Dermis microvascular lymphatic vessel endothelial cell (primary cell): Measurements from ENCODE around the gene CMKLR1. TPM values are rescaled to one million over a fixed set of nuclear protein-coding genes. Genes with fewer than 3 reads are reported as not detected.

Experiments
- DNase-seq, 2 donors: peaks; one replicate each; pipeline versions ENCODE4 v3.0.0 to v3.0.0-alpha.2; 2010; ENCODE audit warnings: low read depth in 2 of 2
- total RNA-seq: library from RNA; depleted of rRNA; stranded (reverse); fragments of >200 nt; gene quantifications from 2 replicates; pipeline ENCODE4 v1.2.1, GENCODE V29; 2014

CMKLR1 gene
- total RNA-seq, 1 donor from 2014 or later: 0.13 TPM

DNA sequence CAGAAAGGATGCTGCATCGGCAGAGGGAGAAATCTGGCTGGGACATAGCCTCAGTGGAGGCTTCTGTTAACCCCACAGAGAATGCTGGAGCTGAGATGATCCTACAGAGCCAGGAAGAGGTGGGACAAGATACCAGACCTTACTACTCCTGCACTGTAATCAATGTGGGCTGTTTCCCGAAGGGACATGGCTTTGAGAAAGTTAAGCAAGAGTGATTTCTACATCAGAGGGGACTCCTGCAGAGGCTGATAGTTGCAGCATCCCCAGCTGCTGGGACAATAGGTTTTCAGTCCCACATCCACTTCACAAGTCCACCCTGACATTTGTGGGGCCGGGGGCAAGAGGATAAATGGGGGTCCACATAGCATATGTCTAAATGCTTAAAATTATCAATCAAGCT, 22.5 kb upstream of the CMKLR1 start:
- DNase-seq: no peak

DNA sequence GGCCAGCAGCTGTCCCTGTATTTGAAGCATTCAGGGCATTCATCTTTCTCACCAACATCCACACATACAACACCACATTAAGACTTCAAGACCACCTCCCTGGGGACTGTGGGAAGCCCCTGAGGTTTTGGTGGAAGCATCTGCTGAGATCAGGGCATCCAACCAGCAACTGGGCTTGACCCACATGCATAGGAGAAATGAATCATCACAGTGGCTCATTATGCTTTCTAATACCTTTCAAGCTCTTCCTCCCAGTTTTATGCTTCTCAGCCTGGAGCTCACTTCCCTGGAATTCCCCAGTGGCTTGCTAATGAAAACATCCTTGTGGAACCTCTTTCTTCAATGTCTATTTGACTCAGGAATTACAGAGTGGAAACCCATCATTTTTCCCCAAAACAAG, 21.4 kb upstream of the CMKLR1 start:
- DNase-seq: peak in 1 of 2 donors; percentile 57

DNA sequence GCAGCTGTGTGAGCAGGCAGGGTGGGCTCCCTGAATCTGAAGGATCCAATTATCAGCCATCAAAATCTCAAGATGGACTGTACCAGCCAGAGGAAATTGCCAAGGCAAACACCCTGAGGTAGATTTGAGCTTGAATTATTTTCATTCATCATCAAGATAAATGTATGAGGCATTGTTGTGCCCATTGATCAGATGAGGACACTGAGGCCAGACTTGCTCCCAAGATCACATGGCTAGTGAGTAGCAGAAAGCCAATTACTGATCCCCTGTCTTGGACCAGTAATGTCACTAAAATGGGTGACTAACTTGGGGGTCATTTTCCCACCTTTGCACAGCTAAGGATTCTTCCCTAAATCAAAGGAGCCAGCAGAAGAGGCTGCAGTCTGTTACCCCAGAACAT, 20.9 kb upstream of the CMKLR1 start:
- no peak for DNase-seq

DNA sequence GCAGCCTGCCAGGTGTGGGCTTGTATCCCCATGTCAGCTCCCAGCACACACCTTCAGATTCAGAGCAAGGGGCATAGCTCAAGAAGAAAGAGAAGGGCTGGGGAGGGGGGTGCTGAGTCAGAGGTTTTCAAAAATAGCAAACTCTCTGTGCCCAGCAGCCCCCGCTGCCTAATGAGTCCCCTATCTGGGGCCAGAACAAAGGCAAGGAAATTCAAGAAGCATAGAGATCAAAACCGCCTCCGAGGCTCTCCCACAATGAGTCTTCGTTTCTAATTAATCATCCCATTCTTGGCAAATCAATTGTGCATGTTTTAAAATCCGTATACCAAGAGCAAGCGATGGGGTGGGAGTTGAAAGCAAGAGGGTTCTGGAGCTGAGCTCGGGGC, 19.5 kb upstream of the CMKLR1 start:
- no peak for DNase-seq

DNA sequence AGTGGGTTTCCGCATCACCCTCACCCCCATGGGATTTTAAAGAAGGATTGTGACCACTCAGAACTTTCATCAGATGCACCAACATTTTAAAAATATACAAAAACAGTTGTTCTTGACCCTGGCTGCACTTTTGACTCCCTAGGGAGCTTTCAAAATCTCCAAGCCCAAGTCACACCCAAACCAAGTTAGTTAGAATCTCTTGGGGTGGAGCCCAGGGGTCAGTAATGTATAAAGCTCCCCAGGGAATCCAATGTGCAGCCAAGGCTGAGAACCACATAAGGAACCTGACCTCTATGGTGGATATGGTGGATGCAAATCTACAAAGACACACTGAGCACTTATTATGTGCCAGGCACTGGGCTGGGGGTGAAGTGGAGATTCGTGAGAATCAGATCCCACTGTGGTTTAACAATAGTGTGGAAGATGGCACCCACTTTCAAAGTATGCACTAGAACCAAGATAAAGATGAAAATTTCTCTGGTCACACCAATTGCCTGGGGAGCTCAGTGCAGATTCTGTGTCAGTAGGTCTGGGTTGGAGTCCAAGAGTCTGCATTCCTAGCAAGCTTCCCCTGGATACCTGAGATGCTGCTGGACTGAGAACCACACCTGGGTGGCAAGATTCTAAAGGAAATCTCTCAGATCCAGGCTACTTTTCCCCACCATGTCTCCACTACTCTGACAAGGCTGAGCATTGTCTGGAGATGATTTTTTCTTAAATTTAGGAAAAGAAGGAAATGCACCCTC, 18.9 kb upstream of the CMKLR1 start:
- DNase-seq: no peak

DNA sequence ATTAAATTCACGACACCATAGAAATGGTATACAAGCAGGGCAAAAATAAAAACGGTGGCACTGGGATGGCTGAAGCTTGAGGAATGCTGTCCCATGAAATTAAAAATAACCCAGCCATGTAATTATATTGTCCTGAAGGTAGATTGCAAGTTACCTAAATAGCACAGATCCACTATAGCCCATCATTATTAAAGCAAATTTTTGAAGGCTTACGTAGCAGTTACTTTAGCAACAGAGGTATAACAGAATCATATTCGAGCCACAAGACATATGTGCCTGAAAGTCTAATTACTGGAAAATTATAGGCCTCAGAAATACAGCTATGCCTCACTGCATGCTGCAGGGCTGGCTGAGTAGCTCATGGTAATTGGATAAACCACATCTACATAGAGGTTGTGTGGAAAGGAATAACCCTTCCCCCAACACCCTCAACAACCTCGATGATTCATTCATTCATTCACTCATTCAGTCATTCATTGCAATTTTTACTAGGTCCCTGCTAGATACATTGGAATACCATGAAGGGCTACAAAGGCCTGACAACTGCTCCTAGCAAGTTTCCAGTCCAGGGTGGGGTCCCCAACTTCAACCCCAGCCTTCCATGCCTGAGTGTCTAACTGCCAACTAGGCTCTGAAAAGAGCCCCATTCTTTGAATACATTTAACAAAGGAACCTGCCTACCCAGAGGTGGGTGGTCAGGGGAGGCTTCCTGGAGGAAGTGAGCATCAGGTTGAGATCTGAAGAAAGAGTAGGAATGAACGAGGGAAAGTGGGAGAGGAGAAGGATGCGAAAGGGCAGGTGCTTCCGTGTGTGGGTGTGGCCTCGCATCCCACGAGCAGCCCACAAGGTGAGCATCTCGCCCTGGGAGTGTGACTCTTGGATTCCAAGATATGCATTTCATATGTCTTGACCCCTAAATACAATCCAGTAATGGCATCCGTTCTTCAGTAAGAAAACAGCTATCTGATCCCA, 18.0 kb upstream of the CMKLR1 start:
- DNase-seq: no peak

DNA sequence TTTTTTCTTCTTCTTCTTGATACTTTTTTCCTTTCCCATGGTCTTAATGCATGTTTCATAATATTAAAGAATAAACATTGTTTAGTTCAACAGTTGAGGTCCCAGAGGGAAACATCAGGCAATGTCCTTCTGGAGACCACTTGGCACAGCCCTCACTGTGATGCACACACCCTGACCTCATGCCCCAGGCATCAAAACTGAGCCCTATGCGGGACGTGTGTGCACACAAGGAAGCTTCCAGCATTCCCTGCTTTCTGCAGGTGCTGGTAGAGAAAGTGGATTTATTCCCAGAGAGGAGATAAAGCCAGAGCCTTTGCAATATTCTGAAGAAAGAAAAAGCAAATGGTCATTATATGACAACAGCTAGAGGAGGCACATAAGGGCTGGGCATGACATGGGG, 16.0 kb upstream of the CMKLR1 start:
- DNase-seq: no peak

DNA sequence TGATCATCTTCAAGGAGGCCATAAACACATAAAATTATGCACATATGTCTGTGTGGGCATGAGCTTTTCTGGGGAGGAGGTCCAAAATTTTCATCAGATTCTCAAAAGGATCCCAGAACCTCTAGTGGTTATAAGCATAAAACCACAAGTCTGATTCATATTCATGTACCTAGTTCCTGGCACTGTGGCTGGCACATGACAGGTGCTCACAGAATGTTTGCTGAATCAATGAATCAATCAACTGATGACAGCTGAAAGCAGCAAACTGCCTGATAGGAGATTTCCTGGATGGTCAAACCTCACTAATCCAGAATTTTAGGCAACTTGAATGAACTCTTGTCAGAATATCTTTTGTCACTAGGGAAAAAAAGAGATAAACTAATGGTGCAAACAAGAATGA, 13.5 kb upstream of the CMKLR1 start:
- DNase-seq: no peak

DNA sequence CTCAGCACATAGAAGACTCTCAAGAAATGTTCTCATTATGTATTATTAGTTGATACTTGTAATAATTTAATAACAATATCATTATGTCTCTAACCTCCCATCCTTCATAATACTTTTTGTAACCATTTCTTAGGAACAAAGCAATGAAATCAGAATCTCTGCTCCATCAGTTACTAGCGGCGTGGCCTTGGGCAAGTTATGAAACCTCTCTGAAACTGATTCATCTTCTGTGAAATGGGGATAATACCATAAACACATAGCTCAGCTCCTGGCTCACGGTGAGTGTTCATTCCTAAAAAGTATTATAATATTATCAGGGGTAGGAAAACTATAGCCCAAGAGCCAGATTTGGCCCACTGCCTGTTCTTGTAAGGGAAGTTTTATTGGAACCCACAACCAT, 11.4 kb upstream of the CMKLR1 start:
- no peak for DNase-seq

DNA sequence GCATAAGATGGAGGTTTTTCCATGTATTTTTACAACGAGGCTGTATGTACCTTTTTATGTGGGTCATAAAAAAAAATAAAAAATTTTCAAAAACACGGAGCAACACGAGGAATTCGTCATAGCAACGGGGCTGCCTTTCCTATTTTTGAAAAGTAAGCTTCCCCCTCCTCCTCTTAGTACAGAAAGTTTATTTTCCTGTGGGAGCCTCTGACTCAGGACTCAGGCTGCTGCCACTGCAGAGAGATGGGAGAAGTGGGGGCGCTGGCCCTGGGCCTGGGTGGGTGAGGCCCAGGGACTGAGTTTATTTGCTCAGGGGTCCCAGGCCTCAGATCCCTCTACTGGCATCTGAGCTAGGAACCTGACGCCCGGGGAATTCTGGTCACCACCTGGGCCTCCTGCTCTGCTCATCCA, 10.2 kb upstream of the CMKLR1 start:
- DNase-seq: peak in 1 of 2 donors; percentile 9

DNA sequence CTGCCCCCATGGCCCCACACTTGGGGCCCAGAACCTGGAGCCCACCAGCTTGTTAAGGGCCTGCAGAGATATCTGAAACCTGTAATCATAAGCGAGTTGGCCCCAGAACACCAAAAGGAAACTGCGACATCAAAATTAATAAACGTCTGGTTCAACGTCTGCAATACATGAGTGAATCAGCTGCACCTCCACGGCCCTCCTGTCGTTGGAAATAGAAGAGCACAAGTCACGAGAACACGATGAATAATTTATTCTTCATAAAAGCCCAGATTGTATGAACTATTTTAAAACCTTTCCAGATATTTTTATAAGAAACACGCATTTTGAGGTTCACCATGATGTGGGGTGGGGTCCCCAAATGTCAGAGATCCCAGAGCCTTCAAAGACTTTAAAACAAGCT, 9.7 kb upstream of the CMKLR1 start:
- DNase-seq: no peak

DNA sequence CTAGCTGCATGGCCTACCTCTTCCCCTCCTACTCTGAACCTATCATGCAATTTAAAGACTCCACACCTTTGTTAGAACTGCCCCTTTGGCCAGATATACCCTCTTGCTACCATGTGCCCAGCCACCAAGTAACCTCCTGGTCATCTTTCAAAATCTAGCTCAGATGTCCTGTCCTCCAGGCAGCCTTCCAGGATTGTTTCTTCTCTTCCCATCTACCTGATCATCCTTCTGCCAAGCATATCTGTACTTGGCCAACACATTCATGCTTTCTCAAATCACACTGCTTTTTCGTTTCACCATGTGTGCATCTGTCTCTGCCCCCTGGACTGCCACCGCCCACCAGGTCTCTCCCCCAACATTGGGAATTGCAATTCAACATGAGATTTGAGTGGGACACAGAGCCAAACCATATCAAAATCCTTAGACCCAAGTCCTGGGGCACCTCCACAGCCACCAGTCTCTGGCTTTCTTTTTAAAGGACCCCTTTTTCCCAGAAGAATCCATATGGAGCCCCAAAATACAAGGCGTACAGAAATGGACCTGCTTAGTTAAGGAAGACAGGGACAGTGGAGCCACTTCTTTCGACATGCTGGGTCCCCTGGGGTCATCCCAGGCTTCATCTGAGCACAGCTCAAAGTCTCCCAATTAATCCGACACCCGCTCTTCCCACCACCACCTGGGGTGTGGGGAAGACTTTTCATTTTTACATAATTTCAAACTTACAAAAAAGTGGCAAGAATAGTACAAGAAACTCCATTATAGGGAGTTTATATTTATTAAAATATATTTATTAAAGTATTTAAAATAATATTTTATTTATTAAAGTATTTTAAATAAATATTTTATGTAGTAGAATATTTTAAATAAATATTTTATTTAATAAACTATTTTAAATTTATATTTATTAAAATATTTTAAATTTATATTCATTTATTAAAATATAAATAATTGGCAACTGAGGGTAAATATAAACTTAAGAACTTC, 7.9 kb upstream of the CMKLR1 start:
- no peak for DNase-seq

DNA sequence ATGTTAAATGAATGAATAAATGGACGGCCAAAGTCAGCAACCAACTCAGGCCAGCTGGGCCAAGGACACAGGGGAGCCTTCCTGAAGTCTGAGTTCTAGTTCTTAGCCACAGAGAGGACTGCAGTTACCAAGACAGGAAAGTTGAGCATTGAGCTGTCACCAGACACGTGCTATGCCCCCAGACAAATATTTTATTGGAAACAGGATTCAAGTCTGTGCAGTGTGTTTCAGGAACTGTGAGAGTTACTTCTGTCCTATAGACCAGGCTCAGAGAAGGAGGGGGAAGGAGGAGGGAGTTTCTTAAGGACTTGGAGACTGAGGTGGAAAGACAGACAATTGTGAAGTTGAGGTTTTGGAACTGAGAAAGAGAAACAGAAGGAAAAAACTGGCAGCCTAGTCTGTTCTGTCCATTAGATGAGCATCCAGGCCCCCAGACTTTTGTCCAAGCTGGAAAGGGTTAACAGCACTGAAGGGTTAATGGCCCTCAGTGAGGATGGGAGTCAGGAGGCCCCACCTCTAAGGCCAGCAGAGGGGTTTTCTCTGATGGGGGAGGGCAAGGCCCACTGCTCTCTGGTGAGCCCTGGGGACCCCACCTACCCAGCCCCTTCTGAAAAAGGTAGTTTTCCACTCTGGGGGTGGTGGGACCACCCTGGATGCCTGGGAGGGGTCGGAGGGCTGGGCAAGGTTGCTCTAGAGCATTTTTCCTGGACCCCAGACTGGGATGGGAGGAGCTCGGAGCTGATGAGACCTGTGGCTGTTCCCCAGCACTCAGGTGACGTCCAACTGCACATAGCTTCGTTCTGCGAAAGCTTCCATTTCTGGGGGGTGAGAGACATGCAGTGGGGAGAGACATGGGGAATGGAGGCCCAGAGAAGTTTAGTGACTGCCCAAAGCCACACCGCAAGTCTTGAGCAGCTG, 6.9 kb upstream of the CMKLR1 start:
- DNase-seq: no peak

DNA sequence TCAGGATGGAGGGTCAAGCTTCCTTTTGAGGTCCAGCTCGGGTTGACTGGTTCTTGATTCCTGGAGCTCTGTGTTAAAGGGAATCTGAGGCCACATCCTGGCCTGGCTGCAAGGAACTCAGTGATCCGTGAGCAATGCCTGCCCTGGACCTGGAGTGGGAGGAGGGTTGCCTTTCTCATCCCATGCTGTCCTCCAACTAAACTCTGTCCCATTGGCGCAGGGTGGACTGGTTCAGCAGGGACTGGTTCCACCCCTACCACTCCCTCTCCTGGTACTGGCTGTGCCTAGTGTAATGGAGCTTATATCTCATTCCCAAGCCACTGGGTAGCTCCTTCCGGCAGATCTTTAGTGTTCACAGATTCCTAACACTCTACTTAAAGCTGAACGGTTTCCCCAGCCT, 3.9 kb upstream of the CMKLR1 start:
- no peak for DNase-seq

DNA sequence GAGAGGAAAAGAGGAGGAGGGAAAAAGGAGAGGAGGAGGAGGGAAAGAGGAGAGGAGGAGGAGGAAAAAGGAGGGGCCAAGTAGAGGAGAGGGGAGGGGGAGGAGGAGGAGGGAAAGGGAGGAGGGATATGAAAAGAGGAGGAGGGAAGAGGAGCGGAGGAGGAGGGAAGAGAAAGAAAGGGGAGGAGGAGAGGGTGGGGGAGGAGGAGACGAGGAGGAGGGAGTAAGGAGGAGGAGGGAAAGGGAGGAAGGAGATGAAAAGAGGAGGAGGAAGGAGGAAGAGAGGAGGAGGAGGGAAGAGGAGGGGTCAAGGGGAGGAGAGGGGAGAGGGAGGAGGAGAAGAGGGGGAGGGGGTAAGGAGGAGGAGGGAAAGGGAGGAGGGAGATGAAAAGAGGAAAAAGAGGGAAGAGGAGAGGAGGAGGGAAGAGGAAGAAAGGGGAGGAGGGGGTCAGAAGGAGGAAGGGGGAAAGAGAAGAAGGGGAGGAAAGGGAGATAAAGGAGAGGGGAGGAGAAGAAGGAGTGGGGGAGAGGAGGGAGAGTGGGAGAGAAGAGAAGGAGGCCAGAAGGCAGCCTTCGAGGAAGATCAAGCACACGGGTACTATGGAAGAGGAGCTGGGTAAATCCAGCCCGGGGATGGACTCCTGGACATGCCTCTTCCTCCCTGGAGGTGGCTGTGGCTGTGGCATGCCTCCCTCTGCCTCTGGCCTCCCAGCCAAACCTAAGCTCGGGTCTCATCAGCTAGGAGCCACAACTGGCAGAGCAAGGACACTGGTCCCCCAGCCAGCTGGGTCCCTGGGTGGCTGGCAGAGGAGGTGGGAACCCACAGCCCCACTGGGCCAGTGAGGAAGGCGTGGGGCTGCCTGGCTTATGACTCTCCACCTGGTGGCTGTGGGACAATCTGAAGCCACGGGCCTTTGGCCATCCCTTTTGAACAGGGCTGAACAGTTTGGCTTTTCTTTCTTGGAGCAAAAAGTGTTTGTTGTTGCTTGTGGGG, 3.0 kb upstream of the CMKLR1 start:
- DNase-seq: no peak

DNA sequence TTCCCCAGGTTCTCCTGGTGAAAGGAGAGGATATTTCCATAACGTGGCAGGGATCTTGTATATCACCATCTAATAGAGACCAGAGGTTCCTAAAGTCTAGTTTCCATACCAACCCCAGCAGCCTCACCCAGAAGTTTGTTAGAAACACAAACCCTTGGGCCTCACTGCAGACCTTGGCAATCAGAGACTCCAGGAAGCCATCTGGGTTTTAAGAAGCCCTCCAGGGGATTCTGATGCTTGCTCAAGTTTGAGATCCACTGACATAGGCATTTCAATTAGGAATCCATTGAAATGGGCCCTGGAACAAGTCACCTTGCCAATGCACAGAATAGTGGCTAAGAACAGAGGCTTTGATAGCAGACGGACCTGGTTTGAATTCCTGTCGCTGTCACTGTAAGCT, 2.2 kb upstream of the CMKLR1 start:
- DNase-seq: no peak

DNA sequence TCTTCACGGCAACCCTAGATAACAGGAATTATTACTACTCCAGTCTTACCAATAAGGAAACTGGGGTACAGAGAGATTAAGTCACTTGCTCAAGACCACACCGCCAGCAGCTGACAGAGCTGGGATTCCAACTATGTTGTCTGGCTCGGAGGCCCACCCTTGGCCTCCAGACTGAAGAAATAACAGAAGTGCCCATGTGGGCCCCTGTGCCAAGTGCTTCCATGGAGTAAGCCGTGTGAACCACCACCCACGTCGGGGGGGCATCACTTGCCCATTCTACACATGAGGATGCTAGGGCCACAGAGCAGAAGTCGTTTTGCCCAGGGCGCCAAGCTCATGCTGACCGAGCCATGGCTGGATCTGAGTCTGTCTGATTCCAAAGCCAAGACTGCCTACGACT, 926 bp upstream of the CMKLR1 start:
- no peak for DNase-seq

DNA sequence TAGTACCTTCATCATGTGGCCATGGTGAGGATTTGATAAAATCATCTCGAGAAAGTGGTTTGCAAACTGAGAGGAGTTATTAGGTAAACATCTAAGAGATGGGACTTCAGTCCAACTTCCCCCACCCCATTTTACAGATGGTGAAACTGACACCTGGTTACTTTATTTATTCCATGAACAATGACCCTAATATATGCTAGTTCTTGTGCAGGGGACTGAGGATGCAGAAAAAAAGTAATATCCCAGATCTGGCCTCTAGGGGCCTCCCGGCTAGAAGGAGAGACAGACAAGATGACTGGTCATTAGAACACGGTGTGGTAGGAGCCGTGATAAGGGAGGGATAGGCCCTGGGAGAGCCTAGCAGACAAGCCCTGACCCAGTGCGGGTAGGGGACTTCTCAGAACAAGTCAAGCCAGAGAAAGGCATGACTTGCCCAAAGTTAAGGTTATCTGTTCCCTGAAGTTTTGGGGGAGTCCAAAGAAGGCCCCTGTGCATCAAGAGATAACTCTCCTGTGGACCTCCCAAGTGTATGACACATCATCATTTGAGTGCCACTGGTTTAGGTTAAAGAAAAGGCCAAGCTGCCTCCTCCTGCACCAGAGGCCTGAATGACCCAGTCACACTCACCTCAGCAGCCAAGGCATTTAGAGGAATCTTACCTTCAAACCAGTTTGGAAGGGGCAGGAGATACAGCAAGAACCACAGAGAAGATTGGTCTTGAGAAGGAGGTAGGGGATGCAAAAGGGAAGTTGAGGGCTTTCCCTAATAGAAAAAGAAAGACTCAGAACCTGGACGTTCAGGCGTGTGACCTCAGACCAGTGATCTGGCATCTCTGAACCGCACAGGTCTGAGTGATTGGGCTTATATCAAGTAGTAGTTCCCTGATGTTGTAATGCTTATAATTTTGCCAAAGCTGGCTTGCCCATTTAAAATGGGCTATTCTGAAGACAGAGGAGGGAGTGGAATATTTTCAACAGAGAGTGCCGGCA, 1.6 kb downstream of the CMKLR1 start:
- peak in 1 of 2 donors; percentile 36 for DNase-seq
